KMS-11 (cell line): Measurements from ENCODE around the gene PSMG2.

Source experiments
- H2AFZ ChIP-seq: fragments of 200-600 bp; sonication (generic); 2 replicates; pipeline ENCODE4 v1.6.1; 2016; ENCODE audit warnings: antibody characterized with exemption, mixed run types, low read depth
- H3K27ac ChIP-seq: fragments of 200-600 bp; sonication (generic); 2 replicates; pipeline ENCODE4 v1.6.1; 2016; ENCODE audit warnings: mild to moderate bottlenecking, mixed run types
- H3K27me3 ChIP-seq: fragments of 200-600 bp; sonication (generic); 2 replicates; pipeline ENCODE4 v1.6.1; 2017; ENCODE audit warnings: mild to moderate bottlenecking, low read depth, mixed run types, moderate library complexity; ENCODE audit not compliant: insufficient read depth
- H3K36me3 ChIP-seq: fragments of 200-600 bp; sonication (generic); 2 replicates; pipeline ENCODE4 v1.6.1; 2017; ENCODE audit warnings: mild to moderate bottlenecking, mixed run types; ENCODE audit not compliant: insufficient read depth
- H3K4me1 ChIP-seq: fragments of 200-600 bp; sonication (generic); 2 replicates; pipeline ENCODE4 v1.6.1; 2016; ENCODE audit warnings: mild to moderate bottlenecking, low read depth, mixed run types; ENCODE audit not compliant: poor library complexity, severe bottlenecking
- H3K4me2 ChIP-seq: fragments of 200-600 bp; sonication (generic); 2 replicates; pipeline ENCODE4 v1.7.0; 2016; ENCODE audit warnings: mild to moderate bottlenecking, mixed run types
- H3K4me3 ChIP-seq: fragments of 200-600 bp; sonication (generic); IDR thresholded peaks from 2 replicates; pipeline ENCODE4 v1.6.1; 2017; ENCODE audit warnings: low read depth, low read length, mixed read lengths; ENCODE audit not compliant: insufficient read depth
- H3K79me2 ChIP-seq: fragments of 200-600 bp; sonication (generic); 2 replicates; pipeline ENCODE4 v1.6.1; 2016; ENCODE audit warnings: low read depth, mixed run types; ENCODE audit not compliant: insufficient read depth
- H3K9ac ChIP-seq: fragments of 200-600 bp; sonication (generic); 2 replicates; pipeline ENCODE4 v1.6.1; 2016; ENCODE audit warnings: mild to moderate bottlenecking, mixed run types
- H4K20me1 ChIP-seq: fragments of 200-600 bp; sonication (generic); 2 replicates; pipeline ENCODE4 v1.6.1; 2016; ENCODE audit warnings: mild to moderate bottlenecking, mixed run types; ENCODE audit not compliant: insufficient read depth
- CTCF ChIP-seq: fragments of 200-600 bp; sonication (generic); conservative IDR thresholded peaks from 2 replicates; pipeline ENCODE4 v1.6.1; 2017; ENCODE audit warnings: low read depth, mild to moderate bottlenecking, antibody characterized with exemption, low read length, moderate library complexity, mixed read lengths

PSMG2 gene

GRCh38 chr18:12657684-12658425 lies 45.0 kb upstream of the PSMG2 start, which contains the start of gene SPIRE1:
SPIRE1 (minus strand) TSS chr18:12658107; CDS start chr18:12657866, 241 bp downstream.
- no peaks in the 10 kb centered on the region for H3K36me3 ChIP-seq
- no peaks in the 10 kb centered on the region for H3K27me3 ChIP-seq
- H3K4me1 ChIP-seq, result peaks cover 32% of the 10 kb centered on the region
- no peak for TF ChIP-seq CTCF
- peak within 1 kb of the TSS; percentile 20; the same call in 1 of the 2 replicates for H3K9ac ChIP-seq
- H3K4me2 ChIP-seq, result peak within 1 kb of the TSS; percentile 84
- peak within 1 kb of the TSS; percentile 60 for H2AFZ ChIP-seq
- no peaks in the 10 kb centered on the region for H4K20me1 ChIP-seq
- H3K4me3 ChIP-seq, result no peak within 1 kb of the TSS
- H3K79me2 ChIP-seq, result peaks cover 19% of the 10 kb centered on the region; the same call in 1 of the 2 replicates
- no peak within 1 kb of the TSS for H3K27ac ChIP-seq

- no peak overlapping the region for H3K4me2 ChIP-seq
- no peaks in the 10 kb centered on the region for H3K36me3 ChIP-seq
- H3K79me2 ChIP-seq, result peaks cover 19% of the 10 kb centered on the region; the same call in 1 of the 2 replicates
- H3K27me3 ChIP-seq, result no peaks in the 10 kb centered on the region
- H4K20me1 ChIP-seq, result no peaks in the 10 kb centered on the region
- peak overlapping the region; percentile 38; the same call in 1 of the 2 replicates for H2AFZ ChIP-seq
- H3K27ac ChIP-seq, result no peak overlapping the region
- peaks cover 32% of the 10 kb centered on the region for H3K4me1 ChIP-seq
- no peak overlapping the region for H3K9ac ChIP-seq
- TF ChIP-seq CTCF, result no peak
- H3K4me3 ChIP-seq, result no peak overlapping the region
Measured at GRCh38 chr18:12658426-12659138, 44.3 kb upstream of the PSMG2 start.

GRCh38 chr18:12659904-12660605 lies 42.8 kb upstream of the PSMG2 start:
- Histone ChIP-seq H3K4me3 (no peak overlapping the region), H3K27me3 (no peaks in the 10 kb centered on the region), H3K9ac (no peak overlapping the region), H3K4me1 (peaks cover 30% of the 10 kb centered on the region), H2AFZ (no peak overlapping the region), H3K79me2 (peaks cover 12% of the 10 kb centered on the region; the same call in 1 of the 2 replicates), H3K27ac (no peak overlapping the region), H3K4me2 (no peak overlapping the region), H3K36me3 (no peaks in the 10 kb centered on the region), H4K20me1 (no peaks in the 10 kb centered on the region)
- TF ChIP-seq CTCF, result peak; percentile 88

- Histone ChIP-seq H3K36me3 (no peaks in the 10 kb centered on the region), H3K27ac (no peak overlapping the region), H3K79me2 (no peaks in the 10 kb centered on the region), H3K4me1 (peaks cover 10% of the 10 kb centered on the region), H3K4me3 (no peak overlapping the region), H2AFZ (no peak overlapping the region), H3K9ac (no peak overlapping the region), H3K27me3 (no peaks in the 10 kb centered on the region), H4K20me1 (no peaks in the 10 kb centered on the region), H3K4me2 (no peak overlapping the region)
- TF ChIP-seq CTCF, result no peak
Measured at GRCh38 chr18:12668041-12668440, 34.8 kb upstream of the PSMG2 start.
